Activated T-cell treated with anti-CD3 and anti-CD28 coated beads for 1 hour (primary cell): Measurements from ENCODE around the gene PRPF19.
"Not testable (repeated sequence)": the region's sequence is repeated elsewhere in the genome, so short reads cannot be mapped to it uniquely, and the experiment has no call there.

Experiments
- DNase-seq: peaks from one replicate; pipeline ENCODE4 v3.0.0-alpha.2; 2020; ENCODE audit warnings: low read depth

The PRPF19 gene

GRCh38 chr11:60923326-60923725 is 16.9 kb upstream of the PRPF19 start:
- no peak for DNase-seq

- no peak for DNase-seq
Measured at GRCh38 chr11:60922906-60923305, 16.5 kb upstream of the PRPF19 start.

- no peak for DNase-seq
Measured at GRCh38 chr11:60921777-60922335, 15.5 kb upstream of the PRPF19 start.

GRCh38 chr11:60921259-60921658 is 14.9 kb upstream of the PRPF19 start:
- no peak for DNase-seq

- no peak for DNase-seq
Measured at GRCh38 chr11:60919956-60920355, 13.6 kb upstream of the PRPF19 start.

GRCh38 chr11:60919320-60919719 is 12.9 kb upstream of the PRPF19 start:
- no peak for DNase-seq

- no peak for DNase-seq
Measured at GRCh38 chr11:60918939-60919265, 12.5 kb upstream of the PRPF19 start.

GRCh38 chr11:60918251-60918938 is 12.0 kb upstream of the PRPF19 start:
- no peak for DNase-seq

GRCh38 chr11:60917267-60917666 is 10.9 kb upstream of the PRPF19 start:
- no peak for DNase-seq

GRCh38 chr11:60916669-60917206 is 10.4 kb upstream of the PRPF19 start:
- DNase-seq, result no peak

- peak; percentile 55 for DNase-seq
Measured at GRCh38 chr11:60915248-60915914, 9.0 kb upstream of the PRPF19 start.

- no peak for DNase-seq
Measured at GRCh38 chr11:60914633-60915247, 8.4 kb upstream of the PRPF19 start.

GRCh38 chr11:60913793-60914632 is 7.6 kb upstream of the PRPF19 start, which contains the start of gene TMEM109:
TSS of gene TMEM109 (plus strand) at chr11:60914158. CDS start at chr11:60919694, 5,536 bp downstream.
- DNase-seq, result peak; percentile 83

- DNase-seq, result no peak
Measured at GRCh38 chr11:60912851-60913528, 6.6 kb upstream of the PRPF19 start.

GRCh38 chr11:60912223-60912850 is 6.0 kb upstream of the PRPF19 start:
- no peak for DNase-seq

GRCh38 chr11:60910711-60911380 is 4.5 kb upstream of the PRPF19 start:
- no peak for DNase-seq

GRCh38 chr11:60910281-60910687 is 3.9 kb upstream of the PRPF19 start:
- no peak for DNase-seq

- not testable (repeated sequence) for DNase-seq
Measured at GRCh38 chr11:60909680-60910280, 3.4 kb upstream of the PRPF19 start.

GRCh38 chr11:60908803-60909202 is 2.4 kb upstream of the PRPF19 start:
- no peak for DNase-seq
